Stimulated activated CD8-positive, alpha-beta memory T cell treated with anti-CD3 and anti-CD28 coated beads, Interleukin-12 subunit alpha, Interleukin-12 subunit beta, amount 100 ng/mL, for 24 hours (primary cell): ENCODE results near the gene MRTFB.
"Not testable (repeated sequence)": the region's sequence is repeated elsewhere in the genome, so short reads cannot be mapped to it uniquely, and the experiment has no call there.

Source experiments
- DNase-seq: peaks from one replicate; pipeline ENCODE4 v3.0.0-alpha.2; 2020; ENCODE audit errors: extremely low read depth

Gene MRTFB

DNA sequence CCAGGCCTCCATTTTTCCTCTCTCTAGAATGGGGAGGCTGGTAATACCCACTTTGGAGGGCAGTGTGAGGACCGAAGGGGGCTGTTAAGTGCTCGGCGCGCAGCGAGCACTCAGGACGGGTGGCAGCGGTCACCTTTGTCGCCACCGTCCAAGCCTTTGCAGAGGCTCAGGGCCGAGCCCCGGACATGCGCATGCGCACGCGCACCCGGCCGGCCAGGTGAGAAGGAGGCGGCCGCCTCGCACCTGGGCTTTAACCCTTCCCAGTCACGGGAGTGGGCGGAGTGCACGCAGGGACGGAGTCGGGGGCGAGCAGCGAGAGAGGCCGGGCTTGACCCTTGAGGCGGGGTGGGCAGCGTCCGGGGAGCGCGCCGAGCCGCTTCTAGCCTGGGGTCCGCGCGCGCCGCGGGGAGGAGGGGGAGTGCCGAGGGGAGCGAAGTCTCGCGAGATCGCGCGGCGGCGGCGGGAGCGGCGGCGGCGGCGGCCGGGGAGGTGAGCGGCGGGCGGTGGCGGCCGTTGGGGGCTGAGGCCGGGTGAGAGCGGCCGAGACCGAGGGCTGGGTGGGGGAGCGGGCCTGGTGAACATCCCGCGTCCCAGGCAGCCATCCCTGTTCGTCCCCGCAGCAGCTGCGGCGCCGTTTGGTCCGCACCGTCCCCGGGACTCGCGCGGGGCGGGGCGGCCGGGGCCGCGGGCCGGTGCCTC is at the start of gene MRTFB:
TSS of gene MRTFB (plus strand) at position 443 of the 699 bp plus-strand sequence. CDS start 69,288 bp downstream, outside the sequence.
- DNase-seq: peak; percentile 50

GRCh38 chr16:14023526-14023925 is 47.6 kb upstream of the MRTFB start:
- not testable (repeated sequence) for DNase-seq

- DNase-seq: no peak
Measured at GRCh38 chr16:14024283-14024682, 46.8 kb upstream of the MRTFB start.

- no peak for DNase-seq
Measured at GRCh38 chr16:14026572-14027285, 44.4 kb upstream of the MRTFB start.

DNA sequence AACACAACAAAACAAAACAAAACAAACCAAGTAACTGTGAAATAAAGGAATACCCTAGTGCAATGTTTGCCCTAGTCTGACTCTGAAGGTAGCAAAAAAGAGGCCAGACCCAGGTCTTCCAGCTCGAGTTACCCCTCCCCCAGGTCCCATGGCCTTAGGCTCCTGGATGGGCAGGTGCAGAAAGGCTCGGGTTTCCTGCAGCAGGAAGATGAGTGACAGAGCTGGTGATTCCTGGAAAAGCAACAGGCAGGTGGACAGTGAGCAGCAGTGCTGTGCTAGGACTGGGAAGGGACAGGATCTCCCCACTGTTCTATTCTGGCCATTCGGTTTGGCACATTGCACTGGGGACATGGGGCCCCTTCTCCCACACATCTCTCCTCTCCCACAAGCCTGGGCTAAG is 42.9 kb upstream of the MRTFB start:
- DNase-seq: no peak

- no peak for DNase-seq
Measured at GRCh38 chr16:14029658-14030057, 41.5 kb upstream of the MRTFB start.

- no peak for DNase-seq
Measured at GRCh38 chr16:14035092-14035491, 36.0 kb upstream of the MRTFB start.

DNA sequence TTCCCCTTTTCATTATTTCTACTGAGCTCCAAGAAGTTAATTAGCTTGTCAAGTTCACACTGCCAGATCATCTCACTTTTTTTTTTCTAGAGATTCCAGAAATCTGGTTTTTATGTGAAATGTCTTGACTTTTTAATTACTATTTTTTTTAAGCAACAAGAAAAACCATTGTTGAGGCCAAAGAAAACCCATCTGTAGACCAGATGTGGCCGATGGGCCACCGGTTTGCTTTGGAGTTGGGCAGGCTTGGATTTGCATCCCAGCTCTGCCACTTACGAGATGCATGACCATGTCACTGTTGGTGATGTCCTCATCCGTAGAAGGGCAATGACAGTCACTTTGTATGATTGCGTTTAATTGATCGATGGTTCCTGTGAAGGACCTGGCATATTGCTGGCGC is 34.2 kb upstream of the MRTFB start:
- DNase-seq: no peak

DNA sequence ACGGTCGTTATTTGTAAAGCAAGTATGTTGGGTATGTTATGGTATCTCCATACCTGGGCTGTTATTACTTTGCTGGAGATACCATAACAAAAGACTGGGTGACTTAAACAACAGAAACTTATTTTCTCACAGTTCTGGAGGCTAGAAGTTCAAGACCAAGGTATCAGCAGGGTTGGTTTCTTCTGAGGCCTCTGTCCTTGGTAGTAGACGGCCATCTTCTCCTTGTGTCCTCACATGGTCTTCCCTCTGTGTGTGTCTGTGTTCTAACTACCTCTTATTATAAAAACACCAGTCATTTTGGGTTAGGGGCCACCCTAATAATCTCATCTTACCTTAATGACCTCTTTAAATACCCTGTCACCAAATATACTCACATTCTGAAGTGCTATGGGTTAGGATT is 33.2 kb upstream of the MRTFB start:
- no peak for DNase-seq

DNA sequence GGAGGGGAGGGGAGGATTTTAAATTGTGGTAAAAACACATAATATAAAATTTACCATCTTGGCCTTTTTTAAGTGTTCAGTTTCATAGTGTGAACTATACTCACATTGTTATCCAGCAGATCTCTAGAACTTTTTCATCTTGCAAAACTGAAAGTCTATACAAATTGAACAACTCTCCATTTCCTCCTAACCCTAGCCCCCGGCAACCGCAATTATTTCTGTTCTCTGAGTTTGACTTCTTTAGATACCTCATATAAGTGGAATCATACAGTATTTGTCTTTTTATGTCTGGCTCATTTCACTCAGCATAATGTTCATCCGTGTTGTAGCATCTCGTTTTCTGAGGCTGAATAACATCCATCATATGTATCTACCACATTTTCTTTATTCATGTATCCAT is 30.0 kb upstream of the MRTFB start:
- DNase-seq: no peak

GRCh38 chr16:14042706-14043105 is 28.4 kb upstream of the MRTFB start:
- DNase-seq: no peak

- no peak for DNase-seq
Measured at GRCh38 chr16:14043278-14043677, 27.8 kb upstream of the MRTFB start.

- no peak for DNase-seq
Measured at GRCh38 chr16:14043793-14044192, 27.3 kb upstream of the MRTFB start.

- not testable (repeated sequence) for DNase-seq
Measured at GRCh38 chr16:14047121-14047859, 23.8 kb upstream of the MRTFB start.

- no peak for DNase-seq
Measured at GRCh38 chr16:14050291-14051027, 20.7 kb upstream of the MRTFB start.

GRCh38 chr16:14051103-14051729 is 19.9 kb upstream of the MRTFB start:
- DNase-seq: no peak

GRCh38 chr16:14056970-14057369 is 14.1 kb upstream of the MRTFB start:
- no peak for DNase-seq

DNA sequence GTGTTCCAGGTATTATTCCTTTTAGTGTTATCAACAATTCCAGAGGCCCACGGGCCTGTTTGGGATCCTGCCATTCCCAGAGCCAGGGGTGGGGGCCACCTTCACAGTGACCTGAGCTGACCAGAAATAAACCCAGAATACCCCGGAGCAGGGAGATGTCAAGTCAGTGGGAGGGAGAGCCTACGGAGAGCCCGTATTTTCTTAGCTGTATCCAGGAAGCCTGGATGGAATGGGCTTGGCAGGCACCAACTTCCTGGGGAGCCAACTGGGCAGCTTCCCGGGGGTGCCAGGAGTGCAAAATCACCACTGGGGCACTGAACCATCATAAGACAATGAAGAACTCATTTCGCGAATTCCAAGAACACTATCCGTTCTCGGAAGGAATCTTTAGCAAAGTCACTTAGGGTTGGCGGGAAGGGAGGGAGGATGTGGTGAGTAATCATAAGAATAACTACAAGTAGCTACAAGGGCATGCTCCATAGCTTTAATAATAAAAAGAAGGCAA is 13.2 kb upstream of the MRTFB start:
- no peak for DNase-seq

GRCh38 chr16:14061732-14062259 is 9.3 kb upstream of the MRTFB start:
- DNase-seq: no peak

- no peak for DNase-seq
Measured at GRCh38 chr16:14062261-14062660, 8.9 kb upstream of the MRTFB start.
